Endothelial cell of umbilical vein (primary cell): Measurements from ENCODE around the gene ZDHHC6.

Experiments
- EZH2 ChIP-seq: IDR thresholded peaks from 2 replicates; pipeline ENCODE4 v1.6.1; 2012; ENCODE audit warnings: borderline replicate concordance, low read depth, mild to moderate bottlenecking, moderate library complexity, low read length, inconsistent platforms; ENCODE audit not compliant: severe bottlenecking
- JUN ChIP-seq: IDR thresholded peaks from 2 replicates; pipeline ENCODE4 v1.6.1; 2011; ENCODE audit warnings: borderline replicate concordance, low read depth; ENCODE audit not compliant: insufficient read length, insufficient read depth
- POLR2A ChIP-seq: IDR thresholded peaks from 2 replicates; pipeline ENCODE4 v1.6.1; 2012; ENCODE audit warnings: low read depth, mild to moderate bottlenecking, control low read depth, low read length
- POLR2AphosphoS5 ChIP-seq: IDR thresholded peaks from 2 replicates; pipeline ENCODE4 v1.6.1; 2012; ENCODE audit warnings: low read depth, mild to moderate bottlenecking, control low read depth, low read length, moderate library complexity; ENCODE audit not compliant: insufficient read depth
- TF ChIP-seq, protein P1 (sequence below), 2 donors: IDR thresholded peaks; 1 replicate in 1 of 2; 2 replicates in 1 of 2; pipeline ENCODE4 v1.5.1; 2011; ENCODE audit warnings: low read length in 2 of 2, mild to moderate bottlenecking in 2 of 2, moderate library complexity in 2 of 2, control low read depth in 1 of 2, inconsistent platforms in 1 of 2, low read depth in 1 of 2; ENCODE audit not compliant: insufficient read depth in 1 of 2; ENCODE audit errors: extremely low read depth in 1 of 2
- TF ChIP-seq, protein P2 (sequence below): IDR thresholded peaks from 2 replicates; pipeline ENCODE4 v1.6.1; 2011; ENCODE audit not compliant: insufficient read depth, insufficient read length

DNA sequence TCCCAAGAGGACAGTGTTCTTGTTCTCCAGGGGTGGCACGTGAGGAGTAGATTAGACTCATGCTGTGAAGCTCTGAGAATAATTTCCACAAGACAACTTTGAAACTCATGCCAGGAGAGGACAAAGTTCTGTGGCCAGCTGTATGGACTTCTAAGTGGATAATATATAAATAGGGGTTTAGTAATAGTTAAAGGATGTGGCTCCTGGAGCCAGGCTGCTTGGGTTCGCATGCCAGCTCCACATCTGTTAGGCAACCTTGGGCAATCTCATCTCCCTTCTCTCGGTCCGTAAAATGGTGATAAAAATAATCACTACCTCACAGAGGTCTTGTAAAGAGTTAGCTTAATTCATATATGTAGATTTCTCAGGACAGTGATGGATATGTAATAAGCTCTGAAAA is 37.0 kb downstream of the ZDHHC6 start:
- TF ChIP-seq POLR2A: no peak
- TF ChIP-seq, protein P1, sequence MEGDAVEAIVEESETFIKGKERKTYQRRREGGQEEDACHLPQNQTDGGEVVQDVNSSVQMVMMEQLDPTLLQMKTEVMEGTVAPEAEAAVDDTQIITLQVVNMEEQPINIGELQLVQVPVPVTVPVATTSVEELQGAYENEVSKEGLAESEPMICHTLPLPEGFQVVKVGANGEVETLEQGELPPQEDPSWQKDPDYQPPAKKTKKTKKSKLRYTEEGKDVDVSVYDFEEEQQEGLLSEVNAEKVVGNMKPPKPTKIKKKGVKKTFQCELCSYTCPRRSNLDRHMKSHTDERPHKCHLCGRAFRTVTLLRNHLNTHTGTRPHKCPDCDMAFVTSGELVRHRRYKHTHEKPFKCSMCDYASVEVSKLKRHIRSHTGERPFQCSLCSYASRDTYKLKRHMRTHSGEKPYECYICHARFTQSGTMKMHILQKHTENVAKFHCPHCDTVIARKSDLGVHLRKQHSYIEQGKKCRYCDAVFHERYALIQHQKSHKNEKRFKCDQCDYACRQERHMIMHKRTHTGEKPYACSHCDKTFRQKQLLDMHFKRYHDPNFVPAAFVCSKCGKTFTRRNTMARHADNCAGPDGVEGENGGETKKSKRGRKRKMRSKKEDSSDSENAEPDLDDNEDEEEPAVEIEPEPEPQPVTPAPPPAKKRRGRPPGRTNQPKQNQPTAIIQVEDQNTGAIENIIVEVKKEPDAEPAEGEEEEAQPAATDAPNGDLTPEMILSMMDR (IDR thresholded peaks at IDR 0.05; ENCODE audit: extremely low read depth in 1 of 2, insufficient read depth in 1 of 2, low read depth in 1 of 2, low read length in 2 of 2): no peak
- TF ChIP-seq EZH2: no peak
- TF ChIP-seq POLR2AphosphoS5: no peak
- TF ChIP-seq, protein P2, sequence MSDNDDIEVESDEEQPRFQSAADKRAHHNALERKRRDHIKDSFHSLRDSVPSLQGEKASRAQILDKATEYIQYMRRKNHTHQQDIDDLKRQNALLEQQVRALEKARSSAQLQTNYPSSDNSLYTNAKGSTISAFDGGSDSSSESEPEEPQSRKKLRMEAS: no peak
- no peak for TF ChIP-seq JUN
